IPS-18c (cell line): Measurements from ENCODE around the gene PAFAH2.
"Not testable (repeated sequence)": the region's sequence is repeated elsewhere in the genome, so short reads cannot be mapped to it uniquely, and the experiment has no call there.

Experiments
- H3K4me3 ChIP-seq: 2 replicates; pipeline ENCODE4 v1.7.0; 2013; ENCODE audit warnings: low read depth, mild to moderate bottlenecking, low read length, moderate library complexity; ENCODE audit not compliant: insufficient read depth
- H3K9me3 ChIP-seq: one replicate; pipeline ENCODE4 v1.6.1; 2013; ENCODE audit warnings: mild to moderate bottlenecking, low read length, moderate library complexity; ENCODE audit not compliant: control insufficient read depth, insufficient read depth

PAFAH2 gene

DNA sequence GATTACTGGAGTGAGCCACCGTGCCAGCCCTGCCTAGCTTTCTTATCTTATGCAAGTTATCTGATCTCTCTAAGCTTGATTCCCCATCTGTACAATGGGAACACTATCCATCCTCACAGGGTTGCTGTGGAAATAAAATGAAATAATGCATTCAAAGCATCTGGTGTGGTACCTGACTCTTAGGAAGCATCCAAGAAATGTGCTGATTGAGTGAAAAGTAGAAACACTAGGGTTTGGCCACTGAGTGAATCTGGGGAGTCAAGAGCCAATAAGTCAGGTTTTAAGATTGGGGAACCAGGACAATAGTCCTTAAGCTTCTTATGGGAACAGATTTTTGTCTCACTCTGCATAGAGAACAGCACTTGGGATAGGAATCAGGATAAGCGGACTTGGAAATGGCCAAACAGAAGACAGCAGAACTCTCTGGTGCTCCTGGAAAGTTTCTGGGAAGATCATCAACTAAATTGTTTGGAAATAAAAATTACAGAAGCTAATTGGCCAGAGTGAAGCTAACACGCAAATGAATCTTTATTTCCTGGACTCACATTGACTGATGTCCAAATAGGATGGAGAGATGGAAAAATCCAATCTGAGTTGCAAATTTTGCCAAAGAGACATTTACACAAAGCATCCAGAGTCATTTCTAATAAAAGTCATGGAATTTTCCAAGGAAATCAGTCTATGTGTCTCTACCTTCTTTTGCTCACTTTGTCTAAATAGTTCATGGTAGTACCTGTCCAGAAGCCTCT is 3.3 kb downstream of the PAFAH2 start:
- H3K4me3 ChIP-seq, result no peak overlapping the region
- no peaks in the 10 kb centered on the region for H3K9me3 ChIP-seq

DNA sequence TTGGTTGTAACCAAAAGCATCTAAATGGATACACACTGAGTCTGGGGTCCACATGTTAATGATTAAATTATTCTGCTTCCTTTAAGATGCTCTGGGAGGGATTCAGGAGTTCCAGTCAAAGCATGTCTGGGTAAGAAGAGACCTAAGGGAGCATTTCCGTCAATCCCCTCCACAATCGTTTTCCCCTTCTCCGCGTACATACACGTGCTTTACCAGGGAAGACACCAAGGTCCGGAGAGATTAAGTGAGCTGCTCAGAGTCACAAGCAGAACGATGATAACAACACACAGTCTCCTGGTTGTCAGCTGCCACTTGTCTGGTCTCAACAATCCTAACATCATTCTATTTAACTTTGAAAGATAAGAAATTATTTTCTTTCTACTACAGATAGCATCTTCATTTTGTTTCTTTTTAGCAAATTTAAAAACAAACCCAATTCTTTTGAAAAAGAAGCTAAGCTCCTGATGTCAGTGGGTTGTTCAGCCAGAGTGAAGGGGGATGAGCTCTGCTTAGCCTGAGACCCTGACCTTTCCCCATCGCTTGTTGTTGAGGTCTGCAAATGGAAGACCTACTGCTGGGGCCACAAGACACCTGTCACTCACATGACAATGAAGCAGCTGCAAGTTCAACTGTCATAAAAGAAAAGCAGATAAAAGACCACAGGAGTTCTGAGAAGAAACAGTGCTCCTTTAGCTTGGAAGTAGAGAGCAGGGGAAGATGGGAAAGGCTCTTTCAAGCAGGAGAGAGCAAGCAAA is 4.5 kb downstream of the PAFAH2 start:
- H3K9me3 ChIP-seq, result no peaks in the 10 kb centered on the region
- no peak overlapping the region for H3K4me3 ChIP-seq

DNA sequence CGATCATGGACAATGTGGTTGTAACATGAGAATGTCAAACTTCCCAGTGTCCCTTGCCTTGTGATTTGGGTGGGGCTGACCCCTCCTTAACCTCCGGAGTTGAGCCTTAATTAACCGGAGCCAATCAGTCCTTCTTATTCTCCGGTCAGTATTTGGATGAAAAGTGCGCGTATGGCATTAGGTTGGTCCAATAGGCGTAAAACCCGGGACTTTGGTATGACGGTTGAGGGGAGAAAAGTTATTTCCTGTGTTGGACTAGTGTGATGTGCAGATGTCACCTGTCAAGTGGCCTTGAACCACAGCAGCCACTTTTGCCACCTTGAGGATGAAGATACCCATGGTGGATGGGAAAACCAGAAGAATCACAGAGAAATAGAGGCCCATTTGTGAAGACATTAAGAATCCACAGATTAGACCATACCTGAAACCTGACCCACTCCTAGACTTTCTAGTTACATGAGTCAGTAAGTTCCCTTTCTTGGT is 5.1 kb downstream of the PAFAH2 start:
- no peaks in the 10 kb centered on the region for H3K9me3 ChIP-seq
- H3K4me3 ChIP-seq, result no peak overlapping the region

DNA sequence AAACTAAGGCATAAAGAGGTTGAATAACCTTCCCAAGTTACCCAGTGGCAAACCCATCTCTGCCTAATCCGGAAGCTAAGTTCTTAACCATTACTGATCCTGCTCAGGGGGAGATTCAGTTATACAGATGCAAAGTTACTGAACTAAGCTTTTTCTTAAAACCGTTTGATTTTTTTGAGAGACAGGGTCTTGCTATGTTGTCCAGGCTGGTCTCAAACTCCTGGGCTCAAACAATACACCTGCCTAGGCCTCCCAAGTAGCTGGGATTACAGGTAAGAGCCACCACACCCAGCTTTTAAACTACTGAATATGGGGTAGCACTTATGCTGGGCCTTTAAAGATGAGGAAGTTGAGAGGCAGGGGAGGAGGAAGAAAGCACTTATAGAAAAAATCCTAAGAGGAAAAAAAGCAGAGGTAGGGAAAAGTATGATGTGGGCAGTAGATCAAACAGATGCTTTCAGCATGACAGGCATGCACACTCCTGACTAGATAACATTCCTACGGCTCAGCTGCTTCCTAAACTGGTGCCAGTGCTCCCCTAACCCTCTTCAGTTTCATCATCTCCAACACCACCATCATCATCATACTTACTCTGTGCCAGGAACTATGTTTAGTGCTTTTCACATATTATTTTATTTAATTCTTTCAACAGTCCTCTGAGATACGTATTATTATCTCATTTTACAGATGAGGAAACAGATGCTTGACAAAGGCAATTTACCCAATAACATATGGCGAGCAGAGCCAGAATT is 5.8 kb downstream of the PAFAH2 start:
- Histone ChIP-seq H3K4me3 (no peak overlapping the region), H3K9me3 (no peaks in the 10 kb centered on the region)

DNA sequence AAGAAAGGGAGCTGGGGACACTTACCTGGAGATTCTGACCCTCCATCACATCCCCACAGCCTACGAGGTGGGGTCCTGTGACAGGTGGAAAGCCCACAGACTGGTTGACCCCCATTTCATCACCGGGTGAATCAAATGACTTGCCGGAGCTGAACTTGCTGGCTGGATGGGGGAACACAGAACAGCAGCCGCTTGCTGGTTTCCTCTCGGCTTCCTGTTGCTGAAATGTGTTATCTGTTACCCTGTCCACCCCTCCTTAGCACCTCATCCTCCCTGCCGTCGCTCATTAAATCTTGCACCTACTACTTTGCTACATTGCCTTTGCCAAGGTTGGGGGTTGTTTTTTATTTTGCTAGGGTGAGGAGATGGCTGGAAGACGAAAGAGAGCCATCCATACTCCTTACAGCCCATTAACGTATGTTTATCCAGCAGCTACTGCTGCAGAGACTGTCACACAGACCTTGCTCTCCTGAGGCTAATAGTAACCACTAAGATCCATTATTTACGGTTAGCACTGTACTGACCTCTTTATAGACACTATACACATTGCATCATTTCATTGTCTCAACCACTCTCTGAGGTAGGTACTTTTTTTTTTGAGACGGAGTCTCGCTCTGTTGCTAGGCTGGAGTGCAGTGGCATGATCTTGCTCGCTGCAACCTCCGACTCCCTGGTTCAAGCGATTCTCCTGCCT is 7.0 kb downstream of the PAFAH2 start:
- no peak overlapping the region for H3K4me3 ChIP-seq
- no peaks in the 10 kb centered on the region for H3K9me3 ChIP-seq

DNA sequence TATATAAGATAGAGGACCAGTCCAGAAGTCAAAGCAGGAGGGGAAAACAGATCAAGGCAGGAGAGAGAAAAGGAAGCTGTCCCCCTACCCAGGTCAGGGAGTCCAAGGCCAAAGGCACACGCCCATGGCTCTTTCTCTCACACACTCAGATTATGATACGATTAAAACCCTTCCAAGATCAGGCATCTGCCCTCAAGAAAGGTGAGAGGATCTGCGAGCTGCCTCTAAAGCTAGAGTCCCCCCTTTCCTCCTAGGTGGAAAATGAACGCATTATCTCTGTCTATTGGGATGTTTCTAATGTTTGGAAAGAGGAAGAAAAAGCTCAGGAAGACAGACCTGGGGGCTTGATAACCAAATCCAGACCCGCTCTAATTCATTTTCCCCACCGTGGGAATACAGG is 7.6 kb downstream of the PAFAH2 start:
- H3K4me3 ChIP-seq, result no peak overlapping the region
- no peaks in the 10 kb centered on the region for H3K9me3 ChIP-seq

DNA sequence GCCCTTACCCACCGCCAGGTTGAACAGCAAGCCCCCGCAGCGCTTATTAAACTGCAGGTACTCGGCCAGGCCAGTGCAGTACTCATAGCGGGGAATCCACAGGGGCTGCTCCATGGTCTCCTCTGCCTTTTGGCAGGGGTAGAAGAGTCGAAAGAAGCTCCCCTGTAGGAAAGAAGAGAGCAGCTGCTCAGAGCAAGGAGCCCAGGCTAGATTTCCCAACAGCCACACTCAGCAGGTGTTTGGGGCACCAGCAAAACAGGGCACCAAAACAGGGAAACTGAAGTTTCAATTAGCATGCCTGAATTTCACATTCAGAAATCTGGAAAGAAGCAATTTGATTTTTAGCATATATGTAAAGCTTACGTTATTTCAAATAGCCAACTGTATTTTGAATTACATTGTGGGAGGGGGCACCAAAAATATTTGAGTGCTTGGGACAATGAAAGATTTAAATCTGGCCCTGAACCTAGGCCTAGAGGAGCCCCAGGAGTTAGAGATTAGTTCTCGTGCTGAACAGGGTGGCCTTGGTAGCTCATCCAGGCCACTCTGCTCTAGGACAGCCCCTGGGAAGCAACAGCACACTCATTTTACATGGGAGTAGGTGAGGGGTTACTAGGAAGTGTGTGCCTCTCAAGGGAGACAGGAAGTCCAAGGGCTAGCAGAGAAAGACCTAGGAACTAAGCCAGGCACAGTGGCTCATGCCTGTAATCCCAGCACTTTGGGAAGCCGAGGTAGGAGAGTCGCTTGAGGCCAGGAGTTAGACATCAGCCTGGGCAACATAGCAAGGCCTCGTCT is 8.2 kb downstream of the PAFAH2 start:
- Histone ChIP-seq H3K4me3 (no peak overlapping the region), H3K9me3 (no peaks in the 10 kb centered on the region)

DNA sequence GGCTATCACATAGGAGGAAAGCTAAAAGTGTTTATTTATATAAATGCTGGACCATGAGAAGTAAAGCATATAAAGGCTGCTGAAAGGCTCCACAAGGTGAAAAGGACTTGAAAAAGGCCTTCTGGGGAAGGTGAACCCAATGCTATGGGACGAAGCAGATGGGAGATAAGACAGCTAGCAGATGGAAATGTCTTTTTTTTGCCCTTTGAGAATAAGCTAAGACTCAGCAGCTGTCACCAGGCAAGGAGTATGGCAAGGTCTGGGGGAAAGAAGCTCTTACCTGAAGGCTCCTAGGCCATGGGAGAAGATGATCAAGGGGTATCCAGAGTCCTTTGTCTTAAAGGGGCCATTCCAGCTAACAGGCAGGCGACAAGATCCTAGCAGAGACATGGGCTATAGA is 9.9 kb downstream of the PAFAH2 start:
- no peak overlapping the region for H3K4me3 ChIP-seq
- H3K9me3 ChIP-seq, result no peaks in the 10 kb centered on the region

DNA sequence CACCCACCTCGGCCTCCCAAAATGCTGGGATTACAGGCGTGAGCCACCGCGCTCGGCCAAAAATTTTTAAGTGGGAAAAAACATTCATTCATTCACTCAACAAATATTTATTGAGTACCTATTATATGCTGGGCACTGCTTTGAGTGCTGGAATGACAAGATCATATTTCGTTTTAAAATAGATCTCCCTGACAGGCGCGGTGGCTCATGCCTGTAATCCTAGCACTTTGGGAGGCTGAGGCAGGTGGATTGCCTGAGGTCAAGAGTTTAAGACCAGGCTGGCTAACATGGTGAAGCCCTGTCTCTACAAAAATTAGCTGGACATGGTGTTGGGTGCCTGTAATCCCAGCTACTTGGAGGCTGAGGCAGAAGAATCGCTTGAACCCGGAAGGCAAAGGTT is 11.1 kb downstream of the PAFAH2 start:
- H3K4me3 ChIP-seq, result not testable (repeated sequence)

DNA sequence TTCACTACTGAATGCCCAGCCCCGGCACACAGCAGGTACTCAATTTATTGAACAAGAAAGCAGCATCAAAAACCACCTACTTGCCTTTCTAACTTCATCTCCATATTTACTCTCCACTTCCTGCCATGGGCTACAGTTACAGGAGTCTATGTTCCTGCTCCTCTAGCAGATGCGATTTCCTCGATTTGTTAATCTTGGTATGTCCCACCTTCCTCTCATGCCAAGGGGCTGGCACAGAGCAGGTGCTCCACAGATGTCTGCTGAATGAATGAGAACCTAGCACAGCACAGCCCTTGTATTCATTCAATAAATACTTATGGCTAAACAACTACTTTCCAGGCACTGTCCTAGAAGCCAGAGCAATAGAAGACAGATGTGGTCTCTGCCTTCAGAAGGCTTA is 12.2 kb downstream of the PAFAH2 start:
- H3K9me3 ChIP-seq, result no peaks in the 10 kb centered on the region
- H3K4me3 ChIP-seq, result no peak overlapping the region

More for the DNA sequence above, 11.1 kb downstream of the PAFAH2 start:
- not testable (repeated sequence) for H3K9me3 ChIP-seq

DNA sequence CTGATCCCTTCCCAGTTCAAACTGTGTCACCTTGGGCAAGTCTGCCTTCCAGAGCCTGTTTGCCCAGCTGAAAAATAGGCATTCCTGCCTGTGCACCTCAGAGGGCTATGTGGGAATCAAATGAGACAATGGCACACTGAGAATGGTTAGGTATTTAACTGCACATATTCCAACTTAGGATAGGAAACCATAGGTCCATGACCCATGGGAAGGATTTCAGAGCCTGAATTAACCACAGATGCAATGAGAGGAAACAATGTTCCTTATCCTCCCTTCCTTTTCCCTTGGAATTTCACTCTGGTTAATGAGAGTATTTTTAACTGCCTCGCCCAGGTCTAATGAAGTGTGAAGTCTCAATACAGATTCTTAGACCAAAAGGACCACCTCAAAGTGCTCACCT is 12.7 kb downstream of the PAFAH2 start:
- H3K9me3 ChIP-seq, result no peaks in the 10 kb centered on the region
- no peak overlapping the region for H3K4me3 ChIP-seq

DNA sequence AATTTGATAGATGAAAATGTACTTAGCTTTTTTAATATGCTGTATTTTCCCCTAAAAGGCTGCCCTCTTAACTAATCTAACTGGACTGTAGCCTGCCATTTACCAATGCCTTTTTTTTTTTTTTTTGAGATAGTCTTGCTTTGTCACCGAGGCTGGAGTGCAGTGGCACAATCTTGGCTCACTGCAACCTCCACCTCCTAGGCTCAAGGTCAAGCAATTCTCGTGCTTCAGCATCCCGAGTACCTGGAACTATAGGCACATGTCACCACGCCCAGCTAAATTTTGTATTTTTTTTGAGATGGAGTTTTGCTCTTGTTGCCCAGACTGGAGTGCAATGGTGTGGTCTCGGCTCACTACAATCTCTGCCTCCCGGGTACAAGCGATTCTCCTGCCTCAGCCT is 18.7 kb downstream of the PAFAH2 start:
- Histone ChIP-seq H3K9me3 (no peaks in the 10 kb centered on the region), H3K4me3 (no peak overlapping the region)

DNA sequence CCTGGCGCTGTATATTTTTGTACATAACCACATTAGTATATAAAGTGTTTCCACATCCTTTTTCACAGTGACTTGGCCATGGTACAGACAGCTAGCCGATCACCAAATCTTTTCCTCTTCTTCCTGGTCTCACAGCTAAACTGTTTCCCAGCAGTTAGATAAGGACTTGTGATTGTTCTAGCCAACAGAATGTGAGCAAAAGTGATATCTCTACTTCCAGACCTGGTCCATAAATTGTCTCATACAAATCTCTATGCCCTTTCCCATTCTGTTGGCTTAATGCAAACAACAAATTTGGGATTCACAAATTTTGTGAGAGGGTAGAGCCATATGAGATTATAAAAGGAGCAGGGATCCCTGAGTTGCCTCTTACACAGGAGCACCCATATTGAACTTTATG is 19.5 kb downstream of the PAFAH2 start:
- H3K4me3 ChIP-seq, result no peak overlapping the region
- no peaks in the 10 kb centered on the region for H3K9me3 ChIP-seq

DNA sequence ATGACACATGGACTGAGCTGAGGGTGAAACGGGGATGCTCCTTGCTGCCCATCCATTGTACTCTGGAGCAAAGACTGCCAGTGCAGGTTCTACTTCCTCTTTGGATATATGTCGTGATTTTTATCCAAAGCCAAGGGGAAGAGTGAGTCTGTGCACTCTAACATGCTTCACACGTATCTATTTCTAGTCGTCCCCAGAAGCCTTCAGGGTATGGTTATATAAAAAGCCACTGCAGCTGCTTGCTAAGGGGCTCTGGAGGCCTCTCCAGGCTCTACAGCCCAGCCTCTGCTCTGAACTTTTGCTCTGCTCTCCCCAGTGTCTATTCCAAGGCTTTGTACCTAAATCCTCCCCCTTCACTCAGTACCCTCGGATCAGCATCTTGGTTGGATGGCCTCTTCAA is 20.1 kb downstream of the PAFAH2 start:
- no peaks in the 10 kb centered on the region for H3K9me3 ChIP-seq
- H3K4me3 ChIP-seq, result no peak overlapping the region

DNA sequence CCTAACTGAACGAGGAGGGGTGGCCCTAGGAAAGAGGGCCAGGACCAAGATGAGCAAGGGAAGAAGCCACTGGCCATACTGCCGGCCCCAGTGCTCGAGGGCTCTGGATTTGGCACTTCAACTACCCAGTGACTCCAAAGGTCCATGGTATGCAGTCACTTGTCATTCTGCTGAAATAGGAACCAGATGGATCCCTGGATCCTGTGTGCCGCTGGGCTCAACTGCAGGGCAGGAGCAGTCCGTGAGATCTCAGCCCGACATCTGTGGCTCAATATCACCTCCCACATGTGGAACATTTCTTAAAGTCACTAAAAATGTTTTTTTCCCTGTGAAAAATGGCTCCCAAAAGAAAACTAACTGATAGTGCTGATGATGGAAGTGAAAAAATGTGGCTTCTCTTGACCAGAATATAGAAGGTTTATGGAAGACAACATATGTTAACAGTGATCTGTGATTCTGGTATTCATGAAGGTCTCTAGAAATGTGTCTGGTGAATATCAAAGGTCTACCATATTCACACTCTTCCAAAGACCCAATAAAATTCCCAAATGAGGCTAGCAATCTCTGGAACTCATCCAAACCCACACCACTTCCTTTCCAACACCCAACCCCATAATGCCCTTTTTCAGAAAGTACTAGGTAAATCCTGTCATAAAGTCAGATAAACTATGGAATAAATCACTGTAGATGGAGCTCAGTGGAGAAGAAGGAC is 24.1 kb downstream of the PAFAH2 start:
- H3K4me3 ChIP-seq, result no peak overlapping the region

DNA sequence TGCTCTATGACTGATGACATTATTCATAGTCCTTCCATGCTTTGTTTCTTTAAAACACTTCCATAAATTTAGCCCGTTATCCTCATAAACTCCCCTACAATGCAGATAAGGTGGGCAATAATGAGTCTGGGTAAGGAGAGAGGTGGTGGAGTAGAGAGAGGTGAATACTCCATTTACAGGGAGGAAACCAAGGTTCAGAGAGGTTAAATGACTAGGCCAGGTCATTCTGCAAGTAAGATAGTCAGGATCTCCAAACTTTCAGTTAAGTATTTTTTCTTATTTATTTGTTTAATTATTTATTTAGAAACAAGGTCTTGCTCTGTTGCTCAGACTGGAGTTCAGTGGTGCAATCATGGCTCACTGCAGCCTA is 26.1 kb downstream of the PAFAH2 start:
- Histone ChIP-seq H3K4me3 (no peak overlapping the region), H3K9me3 (no peaks in the 10 kb centered on the region)

More for the DNA sequence above, 24.1 kb downstream of the PAFAH2 start:
- no peaks in the 10 kb centered on the region for H3K9me3 ChIP-seq
